Endothelial cell of umbilical vein (primary cell): ENCODE results near the gene TRAPPC13. TPM values are rescaled to one million over a fixed set of nuclear protein-coding genes. Genes with fewer than 3 reads are reported as not detected.

Experiments
- BruUV-seq: library from RNA; stranded (reverse); fragments of 400-500 nt; replicated peaks from 2 replicates; lab custom pipeline; 2021; lab: Mats Ljungman, UMichigan
- CTCF ChIA-PET: fragments of 300-600, 350-600 bp; sonication (Branson Sonifier 250); formaldehyde crosslinking; loops from one replicate; lab custom pipeline; 2021; ENCODE audit warnings: antibody characterized with exemption, inconsistent platforms; lab: Charles Lee
- POLR2A ChIA-PET: fragments of 300-600, 350-600 bp; sonication (Branson Sonifier 250); formaldehyde crosslinking; loops from one replicate; lab custom pipeline; 2021; ENCODE audit warnings: antibody characterized with exemption, inconsistent platforms; lab: Charles Lee
- DNase-seq: peaks from one replicate; pipeline ENCODE4 v3.0.0-alpha.2; 2011; ENCODE audit warnings: low read depth, low spot score
- FAIRE-seq: peaks from 2 replicates; lab custom pipeline; 2011; peaks lifted over from hg19 to GRCh38; lab: Jason Lieb, UNC
- H2AFZ ChIP-seq: 2 replicates; pipeline ENCODE4 v1.6.0; 2012; ENCODE audit warnings: low read depth, low read length, control low read depth, inconsistent platforms
- H3K27ac ChIP-seq: 2 replicates; pipeline ENCODE4 v1.5.1; 2011; ENCODE audit warnings: low read depth, mild to moderate bottlenecking, control low read depth, low read length, moderate library complexity; ENCODE audit not compliant: insufficient read depth
- H3K27me3 ChIP-seq, 2 experiments: 2 replicates each; pipeline versions ENCODE4 v1.6.0 to v1.6.1; 2011; ENCODE audit warnings: low read length in 2 of 2, mixed read lengths in 1 of 2; ENCODE audit not compliant: control insufficient read depth in 2 of 2, insufficient read depth in 2 of 2
- H3K36me3 ChIP-seq, 2 experiments: 2 replicates in 1 of 2; 3 replicates in 1 of 2; pipeline ENCODE4 v1.5.1; 2011; ENCODE audit warnings: low read length in 2 of 2, mild to moderate bottlenecking in 1 of 2, moderate library complexity in 1 of 2; ENCODE audit not compliant: control insufficient read depth in 2 of 2, insufficient read depth in 2 of 2; ENCODE audit errors: extremely low read depth in 1 of 2
- H3K4me1 ChIP-seq: 3 replicates; pipeline ENCODE4 v1.5.1; 2011; ENCODE audit warnings: mild to moderate bottlenecking, low read length; ENCODE audit not compliant: control insufficient read depth, insufficient read depth; ENCODE audit errors: extremely low read depth
- H3K4me2 ChIP-seq: 2 replicates; pipeline ENCODE4 v1.6.1; 2011; ENCODE audit warnings: low read length, control low read depth, mixed read lengths; ENCODE audit not compliant: insufficient read depth
- H3K4me3 ChIP-seq, 3 experiments: fragments of 200-600 bp in 1 of 3; sonication (generic), shearing (Covaris generic) in 1 of 3; replicated peaks in 1 of 3; 2 replicates each; pipeline ENCODE4 v1.5.1; 2011 to 2016; ENCODE audit warnings: control low read depth in 3 of 3, low read length in 3 of 3, mild to moderate bottlenecking in 2 of 3, inconsistent platforms in 1 of 3, low read depth in 1 of 3, moderate library complexity in 1 of 3; ENCODE audit not compliant: insufficient read depth in 1 of 3
- H3K79me2 ChIP-seq: 2 replicates; pipeline ENCODE4 v1.6.0; 2012; ENCODE audit warnings: low read length, inconsistent platforms; ENCODE audit not compliant: control insufficient read depth, insufficient read depth
- H3K9ac ChIP-seq: replicated peaks from 2 replicates; pipeline ENCODE3; 2011; ENCODE audit warnings: low read length, control low read depth; ENCODE audit not compliant: insufficient read depth; ENCODE audit errors: extremely low read depth
- H3K9me1 ChIP-seq: replicated peaks from 3 replicates; pipeline ENCODE4 v1.6.0; 2011; ENCODE audit warnings: mild to moderate bottlenecking, low read length; ENCODE audit not compliant: control insufficient read depth, insufficient read depth; ENCODE audit errors: extremely low read depth
- H3K9me3 ChIP-seq: replicated peaks from 2 replicates; pipeline ENCODE4 v1.5.1; 2012; ENCODE audit warnings: low read length, inconsistent platforms; ENCODE audit not compliant: control insufficient read depth, insufficient read depth
- H4K20me1 ChIP-seq: replicated peaks from 2 replicates; pipeline ENCODE3; 2011; ENCODE audit warnings: mild to moderate bottlenecking, low read length; ENCODE audit not compliant: control insufficient read depth, insufficient read depth; ENCODE audit errors: extremely low read depth
- EZH2 ChIP-seq: IDR thresholded peaks from 2 replicates; pipeline ENCODE4 v1.6.1; 2012; ENCODE audit warnings: borderline replicate concordance, low read depth, mild to moderate bottlenecking, moderate library complexity, low read length, inconsistent platforms; ENCODE audit not compliant: severe bottlenecking
- FOS ChIP-seq: IDR thresholded peaks from 2 replicates; pipeline ENCODE4 v1.6.1; 2011; ENCODE audit warnings: mild to moderate bottlenecking, low read length, moderate library complexity, borderline replicate concordance; ENCODE audit not compliant: insufficient read depth
- GATA2 ChIP-seq: IDR thresholded peaks from 2 replicates; pipeline ENCODE4 v1.7.0; 2011; ENCODE audit warnings: low read depth, mild to moderate bottlenecking, moderate library complexity, mixed read lengths, low read length; ENCODE audit not compliant: insufficient read length, insufficient read depth
- JUN ChIP-seq: IDR thresholded peaks from 2 replicates; pipeline ENCODE4 v1.6.1; 2011; ENCODE audit warnings: borderline replicate concordance, low read depth; ENCODE audit not compliant: insufficient read length, insufficient read depth
- MYC ChIP-seq: IDR thresholded peaks from one replicate; pipeline ENCODE4 v1.6.1; 2011; ENCODE audit warnings: mild to moderate bottlenecking, low read depth, low read length
- POLR2A ChIP-seq: IDR thresholded peaks from 2 replicates; pipeline ENCODE4 v1.6.1; 2012; ENCODE audit warnings: low read depth, mild to moderate bottlenecking, control low read depth, low read length
- POLR2AphosphoS5 ChIP-seq: IDR thresholded peaks from 2 replicates; pipeline ENCODE4 v1.6.1; 2012; ENCODE audit warnings: low read depth, mild to moderate bottlenecking, control low read depth, low read length, moderate library complexity; ENCODE audit not compliant: insufficient read depth
- dilution Hi-C: fragments of 300-500 bp; cut with MboI; formaldehyde crosslinking; loops from one replicate; pipeline ENCODE4 v1.15.0; 2019; ENCODE audit warnings: low sequenced_read_pairs; ENCODE audit not compliant: extremely low pct_ligation_motif_present
- intact Hi-C: fragments of 100-400 bp; cut with micrococcal nuclease; formaldehyde crosslinking; loops from one replicate; pipeline ENCODE4 v1.10.0; 2022
- polyA plus RNA-seq, 4 experiments: library from polyadenylated mRNA; depleted of rRNA in 3 of 4; stranded (reverse) in 3 of 4; unstranded in 1 of 4; fragments of >200 nt; gene quantifications; 2 replicates each; pipeline versions ENCODE4 v1.2.1 to v1.2.3, GENCODE V29; 2011 to 2012; ENCODE audit warnings: missing spikeins in 1 of 4
- total RNA-seq: library from RNA; stranded (reverse); gene quantifications from 2 replicates; pipeline ENCODE4 v1.2.3, GENCODE V29; 2021
- TF ChIP-seq, protein P1 (sequence below), 2 donors: IDR thresholded peaks; 1 replicate in 1 of 2; 2 replicates in 1 of 2; pipeline ENCODE4 v1.5.1; 2011; ENCODE audit warnings: low read length in 2 of 2, mild to moderate bottlenecking in 2 of 2, moderate library complexity in 2 of 2, control low read depth in 1 of 2, inconsistent platforms in 1 of 2, low read depth in 1 of 2; ENCODE audit not compliant: insufficient read depth in 1 of 2; ENCODE audit errors: extremely low read depth in 1 of 2
- TF ChIP-seq, protein P2 (sequence below): IDR thresholded peaks from 2 replicates; pipeline ENCODE4 v1.6.1; 2011; ENCODE audit not compliant: insufficient read depth, insufficient read length

The TRAPPC13 gene
- total and polyA plus RNA-seq, 2 donors (not counting 3 experiments of a cell fraction or from before 2014, with no cell fraction given), result 7.7 to 24.0 TPM

DNA sequence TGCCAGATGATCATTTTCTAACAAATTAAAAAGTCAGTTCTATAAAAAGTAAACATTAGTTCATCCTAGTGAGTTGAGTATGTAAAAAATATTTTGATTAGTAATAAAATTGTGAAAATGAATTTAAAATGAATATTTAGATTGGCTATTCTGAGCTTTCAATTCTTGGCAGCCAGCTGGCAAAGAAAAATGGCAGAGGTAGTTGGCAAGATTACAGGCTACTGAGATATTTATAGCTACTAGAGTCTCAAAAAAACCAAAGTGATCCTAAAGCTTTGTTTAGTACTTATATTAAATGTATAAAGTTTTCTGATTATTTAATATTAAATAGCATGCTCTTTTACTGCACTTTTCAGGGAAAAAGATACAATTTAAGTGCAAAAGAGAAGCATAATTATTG is 72.1 kb downstream of the TRAPPC13 start:
- DNase-seq (no peak), FAIRE-seq (no peak)
- H2AFZ ChIP-seq, result no peak overlapping the region
- POLR2A ChIA-PET, result interaction anchor here (0.6 kb wide), 1 partner anchor 145 kb away, joined by 4 read pairs; no protein-coding TSS in a partner anchor
- H3K4me2 ChIP-seq, result no peak overlapping the region
- no TSS peak for BruUV-seq
- TF ChIP-seq GATA2 (no peak), FOS (no peak), JUN (no peak), MYC (no peak), POLR2AphosphoS5 (no peak), POLR2A (no peak), EZH2 (no peak)
- TF ChIP-seq, protein P1, sequence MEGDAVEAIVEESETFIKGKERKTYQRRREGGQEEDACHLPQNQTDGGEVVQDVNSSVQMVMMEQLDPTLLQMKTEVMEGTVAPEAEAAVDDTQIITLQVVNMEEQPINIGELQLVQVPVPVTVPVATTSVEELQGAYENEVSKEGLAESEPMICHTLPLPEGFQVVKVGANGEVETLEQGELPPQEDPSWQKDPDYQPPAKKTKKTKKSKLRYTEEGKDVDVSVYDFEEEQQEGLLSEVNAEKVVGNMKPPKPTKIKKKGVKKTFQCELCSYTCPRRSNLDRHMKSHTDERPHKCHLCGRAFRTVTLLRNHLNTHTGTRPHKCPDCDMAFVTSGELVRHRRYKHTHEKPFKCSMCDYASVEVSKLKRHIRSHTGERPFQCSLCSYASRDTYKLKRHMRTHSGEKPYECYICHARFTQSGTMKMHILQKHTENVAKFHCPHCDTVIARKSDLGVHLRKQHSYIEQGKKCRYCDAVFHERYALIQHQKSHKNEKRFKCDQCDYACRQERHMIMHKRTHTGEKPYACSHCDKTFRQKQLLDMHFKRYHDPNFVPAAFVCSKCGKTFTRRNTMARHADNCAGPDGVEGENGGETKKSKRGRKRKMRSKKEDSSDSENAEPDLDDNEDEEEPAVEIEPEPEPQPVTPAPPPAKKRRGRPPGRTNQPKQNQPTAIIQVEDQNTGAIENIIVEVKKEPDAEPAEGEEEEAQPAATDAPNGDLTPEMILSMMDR (IDR thresholded peaks at IDR 0.05; ENCODE audit: extremely low read depth in 1 of 2, insufficient read depth in 1 of 2, low read depth in 1 of 2, low read length in 2 of 2), result no peak
- TF ChIP-seq, protein P2, sequence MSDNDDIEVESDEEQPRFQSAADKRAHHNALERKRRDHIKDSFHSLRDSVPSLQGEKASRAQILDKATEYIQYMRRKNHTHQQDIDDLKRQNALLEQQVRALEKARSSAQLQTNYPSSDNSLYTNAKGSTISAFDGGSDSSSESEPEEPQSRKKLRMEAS, result no peak
- CTCF ChIA-PET, result no interaction called here
- no peaks in the 10 kb centered on the region for H3K4me1 ChIP-seq
- no peak overlapping the region for H3K9ac ChIP-seq
- intact Hi-C loops, result no loop called here
- H3K4me3 ChIP-seq, result no peak overlapping the region
- H3K9me3 ChIP-seq, result no peaks in the 10 kb centered on the region
- no peaks in the 10 kb centered on the region for H3K9me1 ChIP-seq
- no peak overlapping the region for H3K27ac ChIP-seq
- H4K20me1 ChIP-seq, result no peaks in the 10 kb centered on the region
- H3K79me2 ChIP-seq, result no peaks in the 10 kb centered on the region
- peaks cover 2% of the 10 kb centered on the region in 2 experiments for H3K36me3 ChIP-seq
- dilution Hi-C loops, result no loop called here
- no peaks in the 10 kb centered on the region for H3K27me3 ChIP-seq
